SH-SY5Y (cell line): ENCODE results near the gene KCNK16.

Experiments
- GATA2 ChIP-seq: IDR thresholded peaks from 2 replicates; pipeline ENCODE4 v1.6.1; 2011; ENCODE audit warnings: mild to moderate bottlenecking, low read depth, low read length
- GATA3 ChIP-seq: IDR thresholded peaks from 2 replicates; pipeline ENCODE4 v1.6.1; 2011; ENCODE audit warnings: low read depth, mild to moderate bottlenecking, low read length, moderate library complexity

- TF ChIP-seq GATA3 (no peak), GATA2 (no peak)
Observed at GRCh38 chr6:39369987-39370386, 47.5 kb upstream of the KCNK16 start.
